HepG2 (cell line): Measurements from ENCODE around the gene DIP2C. TPM values are rescaled to one million over a fixed set of nuclear protein-coding genes. Genes with fewer than 3 reads are reported as not detected.

ENCODE experiments used
- CREM ChIP-seq, 2 experiments: sonication (generic) in 1 of 2; formaldehyde crosslinking in 1 of 2; IDR thresholded peaks; 2 replicates each; pipeline versions ENCODE4 v1.4.0 to v1.6.1; 2016 to 2020; ENCODE audit warnings: antibody characterized with exemption in 1 of 2, mild to moderate bottlenecking in 1 of 2, missing genetic modification reagents in 1 of 2
- ZNF101 ChIP-seq: sonication (generic); formaldehyde crosslinking; IDR thresholded peaks from 2 replicates; pipeline ENCODE4 v1.4.0; 2020; ENCODE audit warnings: mild to moderate bottlenecking, low read depth, missing genetic modification reagents, borderline replicate concordance
- ZNF407 ChIP-seq: sonication (generic); formaldehyde crosslinking; IDR thresholded peaks from one replicate; pipeline ENCODE4 v1.5.1; 2020; ENCODE audit warnings: mild to moderate bottlenecking, missing genetic modification reagents; ENCODE audit errors: not compliant biosample characterization
- polyA plus RNA-seq, 8 experiments: library from polyadenylated mRNA; depleted of rRNA in 3 of 8; stranded (reverse) in 7 of 8; unstranded in 1 of 8; fragments of >200 nt; fragmentation: Illumina TruSeq in 4 of 8; extraction: Trizol in 4 of 8; gene quantifications; 2 replicates each; pipeline versions ENCODE4 v1.2.1 to v1.2.3, GENCODE V29; 2011 to 2016; ENCODE audit warnings: low read depth in 4 of 8, missing spikeins in 1 of 8, mixed read lengths in 1 of 8; ENCODE audit not compliant: insufficient read depth in 1 of 8
- total RNA-seq, 5 experiments: library from RNA; depleted of rRNA; stranded (reverse); fragments of >200 nt; fragmentation: Illumina TruSeq; extraction: Trizol; gene quantifications; 2 replicates each; pipeline ENCODE4 v1.2.3, GENCODE V29; 2016; ENCODE audit warnings: low read depth in 1 of 5

Gene DIP2C
- total and polyA plus RNA-seq, 2 of the 13 experiments (the other 11 are each of a cell fraction or from before 2014, with no cell fraction given): 2.2 to 2.7 TPM

GRCh38 chr10:485776-486175 lies 203.7 kb downstream of the DIP2C start (continued):
- TF ChIP-seq ZNF101 (CRISPR knock-in tag): no peak
- no peak for TF ChIP-seq ZNF407 (CRISPR knock-in tag)
- TF ChIP-seq CREM (IDR thresholded peaks at IDR 0.05): no peak
- no peak for TF ChIP-seq CREM (CRISPR knock-in tag; IDR thresholded peaks at IDR 0.05)
